Cerebellar cortex (tissue), 1 donor: ENCODE measurements around the gene ASCC3.
A peak's percentile ranks its signal among the peaks of the same experiment; 100 is the strongest.

ENCODE experiments used
- DNase-seq: peaks from one replicate; pipeline ENCODE4 v3.0.0-alpha.2; 2015; ENCODE audit warnings: low spot score

Gene ASCC3

GRCh38 chr6:100504786-100505737 is 376.1 kb downstream of the ASCC3 start:
- no peak for DNase-seq

GRCh38 chr6:100503043-100503705 is 378.0 kb downstream of the ASCC3 start:
- no peak for DNase-seq

GRCh38 chr6:100493206-100493888 is 387.8 kb downstream of the ASCC3 start:
- no peak for DNase-seq

GRCh38 chr6:100491952-100492670 is 389.0 kb downstream of the ASCC3 start:
- no peak for DNase-seq

- DNase-seq, result no peak
Measured at GRCh38 chr6:100490065-100490464, 391.1 kb downstream of the ASCC3 start.

- DNase-seq, result no peak
Measured at GRCh38 chr6:100488244-100488643, 392.9 kb downstream of the ASCC3 start.

GRCh38 chr6:100487638-100488037 is 393.5 kb downstream of the ASCC3 start:
- DNase-seq, result no peak

GRCh38 chr6:100485268-100485667 is 395.9 kb downstream of the ASCC3 start:
- DNase-seq, result no peak

GRCh38 chr6:100484474-100484873 is 396.7 kb downstream of the ASCC3 start:
- no peak for DNase-seq

- DNase-seq, result no peak
Measured at GRCh38 chr6:100482698-100483097, 398.4 kb downstream of the ASCC3 start.

- DNase-seq, result peak; percentile 29
Measured at GRCh38 chr6:100479179-100480035, 401.7 kb downstream of the ASCC3 start.

- no peak for DNase-seq
Measured at GRCh38 chr6:100475554-100476320, 405.4 kb downstream of the ASCC3 start.

- DNase-seq, result no peak
Measured at GRCh38 chr6:100473182-100473581, 407.9 kb downstream of the ASCC3 start.

GRCh38 chr6:100472674-100473073 is 408.5 kb downstream of the ASCC3 start:
- DNase-seq, result no peak

GRCh38 chr6:100470422-100471120 is 410.6 kb downstream of the ASCC3 start:
- no peak for DNase-seq

GRCh38 chr6:100469101-100469859 is 411.8 kb downstream of the ASCC3 start:
- DNase-seq, result no peak

GRCh38 chr6:100468016-100468622 is 413.0 kb downstream of the ASCC3 start:
- DNase-seq, result no peak
